Upper lobe of left lung (tissue), 4 donors: ENCODE measurements around the gene RAP1A.

Source experiments
- POLR2A ChIP-seq, 4 donors: fragments of 450-650 bp; IDR thresholded peaks; one replicate each; pipeline ENCODE4 v1.5.1; 2016 to 2017; ENCODE audit warnings: antibody characterized with exemption in 4 of 4, mild to moderate bottlenecking in 2 of 4
- POLR2AphosphoS5 ChIP-seq, 2 donors: sonication (generic); formaldehyde crosslinking; IDR thresholded peaks; one replicate each; pipeline ENCODE4 v1.5.1; 2017; ENCODE audit warnings: antibody characterized with exemption in 2 of 2
- TF ChIP-seq, protein P1 (sequence below), 6 experiments: fragments of 450-650 bp in 4 of 6; fragments of 200-600 bp in 2 of 6; sonication (generic) in 2 of 6; IDR thresholded peaks; one replicate each; pipeline ENCODE4 v1.5.1; 2016 to 2019; ENCODE audit warnings: antibody characterized with exemption in 6 of 6

GRCh38 chr1:111732718-111733117, 113.1 kb downstream of the RAP1A start:
- no peak for TF ChIP-seq POLR2A (IDR thresholded peaks at IDR 0.05)
- TF ChIP-seq POLR2AphosphoS5 (IDR thresholded peaks at IDR 0.05), result no peak
- TF ChIP-seq, protein P1, sequence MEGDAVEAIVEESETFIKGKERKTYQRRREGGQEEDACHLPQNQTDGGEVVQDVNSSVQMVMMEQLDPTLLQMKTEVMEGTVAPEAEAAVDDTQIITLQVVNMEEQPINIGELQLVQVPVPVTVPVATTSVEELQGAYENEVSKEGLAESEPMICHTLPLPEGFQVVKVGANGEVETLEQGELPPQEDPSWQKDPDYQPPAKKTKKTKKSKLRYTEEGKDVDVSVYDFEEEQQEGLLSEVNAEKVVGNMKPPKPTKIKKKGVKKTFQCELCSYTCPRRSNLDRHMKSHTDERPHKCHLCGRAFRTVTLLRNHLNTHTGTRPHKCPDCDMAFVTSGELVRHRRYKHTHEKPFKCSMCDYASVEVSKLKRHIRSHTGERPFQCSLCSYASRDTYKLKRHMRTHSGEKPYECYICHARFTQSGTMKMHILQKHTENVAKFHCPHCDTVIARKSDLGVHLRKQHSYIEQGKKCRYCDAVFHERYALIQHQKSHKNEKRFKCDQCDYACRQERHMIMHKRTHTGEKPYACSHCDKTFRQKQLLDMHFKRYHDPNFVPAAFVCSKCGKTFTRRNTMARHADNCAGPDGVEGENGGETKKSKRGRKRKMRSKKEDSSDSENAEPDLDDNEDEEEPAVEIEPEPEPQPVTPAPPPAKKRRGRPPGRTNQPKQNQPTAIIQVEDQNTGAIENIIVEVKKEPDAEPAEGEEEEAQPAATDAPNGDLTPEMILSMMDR (IDR thresholded peaks at IDR 0.05), result no peak
